Upper lobe of left lung (tissue), 4 donors: ENCODE data around the gene RSF1.

Source experiments
- EP300 ChIP-seq, 4 donors: sonication (generic); formaldehyde crosslinking; IDR thresholded peaks; one replicate each; pipeline ENCODE4 v1.5.1; 2017; ENCODE audit warnings: antibody characterized with exemption in 4 of 4, control low read depth in 2 of 4
- POLR2A ChIP-seq, 4 donors: fragments of 450-650 bp; IDR thresholded peaks; one replicate each; pipeline ENCODE4 v1.5.1; 2016 to 2017; ENCODE audit warnings: antibody characterized with exemption in 4 of 4, mild to moderate bottlenecking in 2 of 4
- TF ChIP-seq, protein P1 (sequence below), 6 experiments: fragments of 450-650 bp in 4 of 6; fragments of 200-600 bp in 2 of 6; sonication (generic) in 2 of 6; IDR thresholded peaks; one replicate each; pipeline ENCODE4 v1.5.1; 2016 to 2019; ENCODE audit warnings: antibody characterized with exemption in 6 of 6

DNA sequence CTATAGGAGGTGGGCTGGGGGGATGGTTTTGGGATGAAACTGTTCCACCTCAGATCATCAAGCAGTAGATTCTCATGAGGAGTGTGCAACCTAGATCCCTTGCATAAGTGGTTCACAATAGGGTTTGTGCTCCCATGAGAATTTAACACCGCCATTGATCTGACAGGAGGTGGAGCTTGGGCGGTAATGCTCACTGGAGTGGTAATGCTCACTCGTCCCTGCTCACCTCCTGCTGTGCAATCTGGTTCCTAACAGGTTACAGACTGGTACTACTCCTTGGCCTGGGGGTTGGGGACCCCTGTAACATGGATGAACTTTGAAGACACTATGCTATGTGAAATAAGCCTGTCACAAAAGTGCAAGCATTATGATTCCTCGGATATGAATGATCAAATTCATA is 95.9 kb downstream of the RSF1 start:
- TF ChIP-seq, protein P1, sequence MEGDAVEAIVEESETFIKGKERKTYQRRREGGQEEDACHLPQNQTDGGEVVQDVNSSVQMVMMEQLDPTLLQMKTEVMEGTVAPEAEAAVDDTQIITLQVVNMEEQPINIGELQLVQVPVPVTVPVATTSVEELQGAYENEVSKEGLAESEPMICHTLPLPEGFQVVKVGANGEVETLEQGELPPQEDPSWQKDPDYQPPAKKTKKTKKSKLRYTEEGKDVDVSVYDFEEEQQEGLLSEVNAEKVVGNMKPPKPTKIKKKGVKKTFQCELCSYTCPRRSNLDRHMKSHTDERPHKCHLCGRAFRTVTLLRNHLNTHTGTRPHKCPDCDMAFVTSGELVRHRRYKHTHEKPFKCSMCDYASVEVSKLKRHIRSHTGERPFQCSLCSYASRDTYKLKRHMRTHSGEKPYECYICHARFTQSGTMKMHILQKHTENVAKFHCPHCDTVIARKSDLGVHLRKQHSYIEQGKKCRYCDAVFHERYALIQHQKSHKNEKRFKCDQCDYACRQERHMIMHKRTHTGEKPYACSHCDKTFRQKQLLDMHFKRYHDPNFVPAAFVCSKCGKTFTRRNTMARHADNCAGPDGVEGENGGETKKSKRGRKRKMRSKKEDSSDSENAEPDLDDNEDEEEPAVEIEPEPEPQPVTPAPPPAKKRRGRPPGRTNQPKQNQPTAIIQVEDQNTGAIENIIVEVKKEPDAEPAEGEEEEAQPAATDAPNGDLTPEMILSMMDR (IDR thresholded peaks at IDR 0.05): no peak
- TF ChIP-seq POLR2A (IDR thresholded peaks at IDR 0.05) (no peak), EP300 (IDR thresholded peaks at IDR 0.05) (no peak)
